Measurements from ENCODE around the gene ENTPD1. TPM values are rescaled to one million over a fixed set of nuclear protein-coding genes. Genes with fewer than 3 reads are reported as not detected.
A peak's percentile ranks its signal among the peaks of the same experiment; 100 is the strongest.

ENTPD1 gene
- total RNA-seq, 1 donor from 2014 or later, result 37.1 TPM

GRCh38 chr10:95830044-95830443 is 74.1 kb downstream of the ENTPD1 start:
- peak overlapping the region; percentile 98 for H3K27ac Mint-ChIP-seq
- no peak for DNase-seq (ENCODE audit: low spot score)
- peaks cover 47% of the 10 kb centered on the region for H3K4me1 Mint-ChIP-seq (ENCODE audit: low read depth)
- no peaks in the 10 kb centered on the region for H3K27me3 Mint-ChIP-seq (ENCODE audit: low read depth)
- intact Hi-C loops (cut with micrococcal nuclease), result loop anchor here (5.0 kb wide), 1 partner anchor 37 kb away; no protein-coding TSS in a partner anchor
- H3K4me3 Mint-ChIP-seq (ENCODE audit: low read depth), result peak overlapping the region; percentile 37
- peaks cover 1% of the 10 kb centered on the region for H3K9me3 Mint-ChIP-seq
- peaks cover 53% of the 10 kb centered on the region for H3K36me3 Mint-ChIP-seq (ENCODE audit: low read depth)

GRCh38 chr10:95831076-95831475 is 75.1 kb downstream of the ENTPD1 start:
- peaks cover 57% of the 10 kb centered on the region for H3K4me1 Mint-ChIP-seq (ENCODE audit: low read depth)
- intact Hi-C loops (cut with micrococcal nuclease), result loop anchor here (5.0 kb wide), 1 partner anchor 36 kb away; no protein-coding TSS in a partner anchor
- DNase-seq (ENCODE audit: low spot score), result no peak
- peak overlapping the region; percentile 87 for H3K4me3 Mint-ChIP-seq (ENCODE audit: low read depth)
- H3K36me3 Mint-ChIP-seq (ENCODE audit: low read depth), result peaks cover 59% of the 10 kb centered on the region
- no peaks in the 10 kb centered on the region for H3K27me3 Mint-ChIP-seq (ENCODE audit: low read depth)
- peak overlapping the region; percentile 98 for H3K27ac Mint-ChIP-seq
- peaks cover 3% of the 10 kb centered on the region for H3K9me3 Mint-ChIP-seq

GRCh38 chr10:95831515-95831914 is 75.6 kb downstream of the ENTPD1 start:
- DNase-seq (ENCODE audit: low spot score), result no peak
- H3K36me3 Mint-ChIP-seq (ENCODE audit: low read depth), result peaks cover 55% of the 10 kb centered on the region
- peak overlapping the region; percentile 87 for H3K4me3 Mint-ChIP-seq (ENCODE audit: low read depth)
- H3K9me3 Mint-ChIP-seq, result peaks cover 3% of the 10 kb centered on the region
- intact Hi-C loops (cut with micrococcal nuclease), result loop anchor here (5.0 kb wide), 1 partner anchor 36 kb away; no protein-coding TSS in a partner anchor
- H3K27me3 Mint-ChIP-seq (ENCODE audit: low read depth), result no peaks in the 10 kb centered on the region
- peak overlapping the region; percentile 98 for H3K27ac Mint-ChIP-seq
- peaks cover 57% of the 10 kb centered on the region for H3K4me1 Mint-ChIP-seq (ENCODE audit: low read depth)

GRCh38 chr10:95832216-95833041 is 76.5 kb downstream of the ENTPD1 start:
- DNase-seq (ENCODE audit: low spot score), result peak; percentile 71
- H3K27ac Mint-ChIP-seq, result peak overlapping the region; percentile 98
- peaks cover 51% of the 10 kb centered on the region for H3K36me3 Mint-ChIP-seq (ENCODE audit: low read depth)
- H3K4me1 Mint-ChIP-seq (ENCODE audit: low read depth), result peaks cover 64% of the 10 kb centered on the region
- H3K27me3 Mint-ChIP-seq (ENCODE audit: low read depth), result no peaks in the 10 kb centered on the region
- H3K9me3 Mint-ChIP-seq, result peaks cover 3% of the 10 kb centered on the region
- intact Hi-C loops (cut with micrococcal nuclease), result loop anchor here (1.0 to 5.0 kb wide), 3 partner anchors 8 to 35 kb away; no protein-coding TSS in a partner anchor
- H3K4me3 Mint-ChIP-seq (ENCODE audit: low read depth), result peak overlapping the region; percentile 87

- DNase-seq (ENCODE audit: low spot score), result no peak
- Mint-ChIP-seq H3K27ac (peak overlapping the region; percentile 98), H3K4me3 (ENCODE audit: low read depth) (no peak overlapping the region), H3K27me3 (ENCODE audit: low read depth) (no peaks in the 10 kb centered on the region), H3K4me1 (ENCODE audit: low read depth) (peaks cover 70% of the 10 kb centered on the region), H3K36me3 (ENCODE audit: low read depth) (peaks cover 52% of the 10 kb centered on the region), H3K9me3 (peaks cover 3% of the 10 kb centered on the region)
- intact Hi-C loops (cut with micrococcal nuclease), result loop anchor here (5.0 kb wide), 1 partner anchor 34 kb away; no protein-coding TSS in a partner anchor
Observed at GRCh38 chr10:95833042-95833610, 77.2 kb downstream of the ENTPD1 start.

GRCh38 chr10:95834406-95834805 is 78.4 kb downstream of the ENTPD1 start:
- peaks cover 73% of the 10 kb centered on the region for H3K4me1 Mint-ChIP-seq (ENCODE audit: low read depth)
- H3K9me3 Mint-ChIP-seq, result peaks cover 3% of the 10 kb centered on the region
- DNase-seq (ENCODE audit: low spot score), result no peak
- H3K4me3 Mint-ChIP-seq (ENCODE audit: low read depth), result no peak overlapping the region
- H3K36me3 Mint-ChIP-seq (ENCODE audit: low read depth), result peaks cover 47% of the 10 kb centered on the region
- intact Hi-C loops (cut with micrococcal nuclease), result loop anchor here (5.0 kb wide), 1 partner anchor 33 kb away; no protein-coding TSS in a partner anchor
- peak overlapping the region; percentile 98 for H3K27ac Mint-ChIP-seq
- H3K27me3 Mint-ChIP-seq (ENCODE audit: low read depth), result no peaks in the 10 kb centered on the region

- no peak overlapping the region for H3K4me3 Mint-ChIP-seq (ENCODE audit: low read depth)
- intact Hi-C loops (cut with micrococcal nuclease), result loop anchor here (1.0 kb wide), 2 partner anchors 45 to 77 kb away; no protein-coding TSS in a partner anchor
- H3K4me1 Mint-ChIP-seq (ENCODE audit: low read depth), result peaks cover 72% of the 10 kb centered on the region
- H3K36me3 Mint-ChIP-seq (ENCODE audit: low read depth), result peaks cover 39% of the 10 kb centered on the region
- no peaks in the 10 kb centered on the region for H3K27me3 Mint-ChIP-seq (ENCODE audit: low read depth)
- peaks cover 3% of the 10 kb centered on the region for H3K9me3 Mint-ChIP-seq
- peak overlapping the region; percentile 89 for H3K27ac Mint-ChIP-seq
- no peak for DNase-seq (ENCODE audit: low spot score)
Observed at GRCh38 chr10:95835149-95835860, 79.3 kb downstream of the ENTPD1 start.

GRCh38 chr10:95835911-95836310 is 79.9 kb downstream of the ENTPD1 start:
- peaks cover 74% of the 10 kb centered on the region for H3K4me1 Mint-ChIP-seq (ENCODE audit: low read depth)
- peaks cover 3% of the 10 kb centered on the region for H3K9me3 Mint-ChIP-seq
- no peak overlapping the region for H3K4me3 Mint-ChIP-seq (ENCODE audit: low read depth)
- no peaks in the 10 kb centered on the region for H3K27me3 Mint-ChIP-seq (ENCODE audit: low read depth)
- no peak for DNase-seq (ENCODE audit: low spot score)
- H3K27ac Mint-ChIP-seq, result peak overlapping the region; percentile 89
- intact Hi-C loops (cut with micrococcal nuclease), result loop anchor here (1.0 kb wide), 2 partner anchors 46 to 78 kb away; no protein-coding TSS in a partner anchor
- H3K36me3 Mint-ChIP-seq (ENCODE audit: low read depth), result peaks cover 35% of the 10 kb centered on the region

GRCh38 chr10:95836610-95837355 is 80.8 kb downstream of the ENTPD1 start:
- Mint-ChIP-seq H3K27ac (peak overlapping the region; percentile 84), H3K27me3 (ENCODE audit: low read depth) (no peaks in the 10 kb centered on the region), H3K9me3 (peaks cover 3% of the 10 kb centered on the region), H3K36me3 (ENCODE audit: low read depth) (peaks cover 26% of the 10 kb centered on the region), H3K4me1 (ENCODE audit: low read depth) (peaks cover 75% of the 10 kb centered on the region), H3K4me3 (ENCODE audit: low read depth) (no peak overlapping the region)
- DNase-seq (ENCODE audit: low spot score), result no peak
- intact Hi-C loops (cut with micrococcal nuclease), result no loop called here

GRCh38 chr10:95837356-95837776 is 81.4 kb downstream of the ENTPD1 start:
- peaks cover 3% of the 10 kb centered on the region for H3K9me3 Mint-ChIP-seq
- intact Hi-C loops (cut with micrococcal nuclease), result no loop called here
- peaks cover 73% of the 10 kb centered on the region for H3K4me1 Mint-ChIP-seq (ENCODE audit: low read depth)
- H3K36me3 Mint-ChIP-seq (ENCODE audit: low read depth), result peaks cover 24% of the 10 kb centered on the region
- H3K27me3 Mint-ChIP-seq (ENCODE audit: low read depth), result no peaks in the 10 kb centered on the region
- H3K4me3 Mint-ChIP-seq (ENCODE audit: low read depth), result no peak overlapping the region
- DNase-seq (ENCODE audit: low spot score), result no peak
- peak overlapping the region; percentile 84 for H3K27ac Mint-ChIP-seq

GRCh38 chr10:95837783-95838182 is 81.8 kb downstream of the ENTPD1 start:
- Mint-ChIP-seq H3K4me1 (ENCODE audit: low read depth) (peaks cover 70% of the 10 kb centered on the region), H3K4me3 (ENCODE audit: low read depth) (no peak overlapping the region), H3K9me3 (peaks cover 3% of the 10 kb centered on the region), H3K36me3 (ENCODE audit: low read depth) (peaks cover 24% of the 10 kb centered on the region), H3K27me3 (ENCODE audit: low read depth) (no peaks in the 10 kb centered on the region), H3K27ac (peak overlapping the region; percentile 84)
- no peak for DNase-seq (ENCODE audit: low spot score)
- intact Hi-C loops (cut with micrococcal nuclease), result no loop called here

GRCh38 chr10:95840121-95840520 is 84.2 kb downstream of the ENTPD1 start:
- no peak for DNase-seq (ENCODE audit: low spot score)
- H3K9me3 Mint-ChIP-seq, result peaks cover under 1% of the 10 kb centered on the region
- intact Hi-C loops (cut with micrococcal nuclease), result loop anchor here (1.0 kb wide), 3 partner anchors 8 to 82 kb away; no protein-coding TSS in a partner anchor
- peaks cover 2% of the 10 kb centered on the region for H3K27me3 Mint-ChIP-seq (ENCODE audit: low read depth)
- peaks cover 65% of the 10 kb centered on the region for H3K4me1 Mint-ChIP-seq (ENCODE audit: low read depth)
- no peak overlapping the region for H3K4me3 Mint-ChIP-seq (ENCODE audit: low read depth)
- peaks cover 25% of the 10 kb centered on the region for H3K36me3 Mint-ChIP-seq (ENCODE audit: low read depth)
- peak overlapping the region; percentile 89 for H3K27ac Mint-ChIP-seq
